Thoracic aorta (tissue), 2 donors: ENCODE results near the gene MDGA2. TPM values are rescaled to one million over a fixed set of nuclear protein-coding genes. Genes with fewer than 3 reads are reported as not detected.
"Not testable (repeated sequence)": the region's sequence is repeated elsewhere in the genome, so short reads cannot be mapped to it uniquely, and the experiment has no call there.

Source experiments
- ATAC-seq: fragments of 150-250 bp; one replicate; pipeline ENCODE4 v1.8.0; 2017; ENCODE audit warnings: low read depth; ENCODE audit not compliant: insufficient number of reproducible peaks, low FRiP score
- DNase-seq: peaks from one replicate; pipeline ENCODE4 v3.0.0-alpha.2; 2020; ENCODE audit warnings: low spot score
- H3K27ac ChIP-seq, 2 donors: fragments of 200-600 bp; sonication (generic); 1 replicate in 1 of 2; 2 replicates in 1 of 2; pipeline ENCODE4 v1.5.1; 2016; ENCODE audit warnings: mild to moderate bottlenecking in 2 of 2, moderate library complexity in 2 of 2
- H3K27me3 ChIP-seq: fragments of 200-600 bp; sonication (generic); replicated peaks from 2 replicates; pipeline ENCODE4 v1.6.0; 2016; ENCODE audit warnings: mild to moderate bottlenecking; ENCODE audit not compliant: insufficient read depth
- H3K36me3 ChIP-seq: fragments of 200-600 bp; sonication (generic); one replicate; pipeline ENCODE4 v1.5.1; 2016
- H3K4me1 ChIP-seq, 2 donors: fragments of 200-600 bp; sonication (generic); 1 replicate in 1 of 2; 2 replicates in 1 of 2; pipeline versions ENCODE4 v1.5.1 to v1.6.0; 2016; ENCODE audit warnings: low read depth in 2 of 2, mild to moderate bottlenecking in 1 of 2; ENCODE audit not compliant: control insufficient read depth in 1 of 2
- H3K4me3 ChIP-seq: fragments of 200-600 bp; sonication (generic); 2 replicates; pipeline ENCODE4 v1.5.1; 2016; ENCODE audit warnings: mild to moderate bottlenecking
- H3K9me3 ChIP-seq: fragments of 200-600 bp; sonication (generic); 2 replicates; pipeline ENCODE4 v1.5.1; 2016
- total RNA-seq, 2 donors: library from RNA; depleted of rRNA; stranded (reverse); fragments of >200 nt; gene quantifications; one replicate each; pipeline versions ENCODE4 v1.1.0 to v1.2.3, GENCODE V29; 2016
- TF ChIP-seq, protein P1 (sequence below): fragments of 200-600 bp; sonication (generic); IDR thresholded peaks from one replicate; pipeline ENCODE4 v1.5.1; 2019; ENCODE audit warnings: antibody characterized with exemption

The MDGA2 gene
- total RNA-seq, 2 donors from 2014 or later, result not detected

DNA sequence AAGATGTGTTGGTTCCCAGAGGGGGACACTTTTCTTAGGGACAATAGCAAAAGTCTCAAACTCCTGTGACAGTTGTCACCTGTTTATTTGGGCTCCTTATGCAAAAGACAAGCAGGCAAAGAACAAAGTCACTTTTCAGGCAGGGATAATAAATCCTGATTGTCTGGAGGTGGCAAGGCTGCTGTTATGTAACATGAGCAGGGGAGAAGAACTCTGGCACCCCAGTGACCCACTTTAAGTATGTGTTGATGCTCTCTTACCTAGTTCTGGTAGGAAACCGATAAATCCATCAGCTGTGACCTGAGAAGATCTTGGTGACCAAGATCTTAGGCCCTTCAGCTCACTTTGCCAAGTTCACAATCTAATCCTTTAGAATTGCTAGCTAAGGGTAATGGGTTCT is 17.4 kb downstream of the MDGA2 start:
- Histone ChIP-seq H3K27ac (no peak overlapping the region), H3K27me3 (no peaks in the 10 kb centered on the region), H3K4me1 (no peaks in the 10 kb centered on the region), H3K4me3 (no peak overlapping the region), H3K9me3 (no peaks in the 10 kb centered on the region), H3K36me3 (no peaks in the 10 kb centered on the region)
- DNase-seq (no peak), ATAC-seq (no peak)
- TF ChIP-seq, protein P1, sequence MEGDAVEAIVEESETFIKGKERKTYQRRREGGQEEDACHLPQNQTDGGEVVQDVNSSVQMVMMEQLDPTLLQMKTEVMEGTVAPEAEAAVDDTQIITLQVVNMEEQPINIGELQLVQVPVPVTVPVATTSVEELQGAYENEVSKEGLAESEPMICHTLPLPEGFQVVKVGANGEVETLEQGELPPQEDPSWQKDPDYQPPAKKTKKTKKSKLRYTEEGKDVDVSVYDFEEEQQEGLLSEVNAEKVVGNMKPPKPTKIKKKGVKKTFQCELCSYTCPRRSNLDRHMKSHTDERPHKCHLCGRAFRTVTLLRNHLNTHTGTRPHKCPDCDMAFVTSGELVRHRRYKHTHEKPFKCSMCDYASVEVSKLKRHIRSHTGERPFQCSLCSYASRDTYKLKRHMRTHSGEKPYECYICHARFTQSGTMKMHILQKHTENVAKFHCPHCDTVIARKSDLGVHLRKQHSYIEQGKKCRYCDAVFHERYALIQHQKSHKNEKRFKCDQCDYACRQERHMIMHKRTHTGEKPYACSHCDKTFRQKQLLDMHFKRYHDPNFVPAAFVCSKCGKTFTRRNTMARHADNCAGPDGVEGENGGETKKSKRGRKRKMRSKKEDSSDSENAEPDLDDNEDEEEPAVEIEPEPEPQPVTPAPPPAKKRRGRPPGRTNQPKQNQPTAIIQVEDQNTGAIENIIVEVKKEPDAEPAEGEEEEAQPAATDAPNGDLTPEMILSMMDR, result no peak

DNA sequence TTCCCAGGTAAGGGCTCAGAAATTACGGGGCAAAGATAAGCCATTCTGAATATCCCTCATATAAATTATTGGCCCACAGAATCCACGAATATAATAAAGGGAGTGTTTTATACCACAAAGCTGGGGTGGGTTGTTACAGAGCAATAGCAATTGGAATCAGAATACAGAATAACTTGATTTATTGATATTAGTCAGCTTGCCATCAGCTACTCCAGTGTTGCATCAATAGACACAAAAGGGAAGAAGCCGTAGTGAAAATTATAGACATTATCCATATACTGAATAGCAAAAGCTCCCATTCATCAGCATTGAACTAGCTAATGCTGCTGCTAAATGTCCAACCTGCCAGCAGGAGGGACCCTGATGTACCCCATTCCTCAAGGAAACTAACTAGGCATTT is 18.3 kb downstream of the MDGA2 start:
- Histone ChIP-seq H3K27me3 (no peaks in the 10 kb centered on the region), H3K36me3 (no peaks in the 10 kb centered on the region), H3K9me3 (no peaks in the 10 kb centered on the region), H3K4me1 (no peaks in the 10 kb centered on the region), H3K4me3 (no peak overlapping the region), H3K27ac (no peak overlapping the region)
- ATAC-seq (no peak), DNase-seq (no peak)
- TF ChIP-seq, protein P1, result no peak

DNA sequence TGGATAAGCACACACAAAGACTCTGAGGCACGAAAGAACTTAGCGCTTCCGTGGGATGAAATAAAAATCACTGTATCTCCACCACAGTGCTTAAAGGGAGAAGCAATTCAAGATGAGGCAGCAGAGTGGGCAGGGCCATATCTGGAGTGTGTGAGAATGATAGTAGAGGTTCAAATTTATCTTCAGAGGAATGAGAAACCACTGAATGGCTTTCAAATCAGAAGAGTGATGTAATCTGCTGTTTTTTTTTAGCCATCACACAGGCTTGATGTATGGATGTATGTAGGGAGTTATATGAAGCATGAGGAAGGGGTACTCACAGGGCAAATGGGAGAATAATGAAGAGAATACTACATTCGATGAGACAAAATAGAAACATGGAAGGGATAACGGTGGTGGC is 24.1 kb downstream of the MDGA2 start:
- H3K9me3 ChIP-seq, result no peaks in the 10 kb centered on the region
- H3K27ac ChIP-seq, result no peak overlapping the region
- DNase-seq, result no peak
- TF ChIP-seq, protein P1, result no peak
- H3K4me3 ChIP-seq, result no peak overlapping the region
- H3K36me3 ChIP-seq, result no peaks in the 10 kb centered on the region
- ATAC-seq, result no peak
- no peaks in the 10 kb centered on the region for H3K4me1 ChIP-seq
- H3K27me3 ChIP-seq, result no peaks in the 10 kb centered on the region

DNA sequence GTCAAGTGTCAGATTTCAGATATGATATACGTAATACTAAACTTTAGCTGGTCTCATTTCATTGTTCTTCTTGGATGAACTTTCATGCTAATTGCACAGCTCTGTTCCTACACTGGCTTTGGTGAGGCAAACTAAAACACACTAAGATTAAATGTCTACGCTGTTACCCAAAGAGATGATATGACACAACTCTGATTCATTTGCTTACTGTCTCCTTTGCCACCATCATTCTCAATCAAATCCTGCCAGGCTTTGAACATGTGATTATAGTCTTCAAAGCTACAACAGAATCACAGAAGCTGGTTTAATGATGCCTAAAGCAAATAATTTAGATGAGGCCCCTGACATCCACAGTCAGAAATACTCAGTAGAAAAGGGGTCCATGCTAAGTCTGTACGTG is 37.7 kb downstream of the MDGA2 start:
- H3K36me3 ChIP-seq, result no peaks in the 10 kb centered on the region
- no peak for ATAC-seq

DNA sequence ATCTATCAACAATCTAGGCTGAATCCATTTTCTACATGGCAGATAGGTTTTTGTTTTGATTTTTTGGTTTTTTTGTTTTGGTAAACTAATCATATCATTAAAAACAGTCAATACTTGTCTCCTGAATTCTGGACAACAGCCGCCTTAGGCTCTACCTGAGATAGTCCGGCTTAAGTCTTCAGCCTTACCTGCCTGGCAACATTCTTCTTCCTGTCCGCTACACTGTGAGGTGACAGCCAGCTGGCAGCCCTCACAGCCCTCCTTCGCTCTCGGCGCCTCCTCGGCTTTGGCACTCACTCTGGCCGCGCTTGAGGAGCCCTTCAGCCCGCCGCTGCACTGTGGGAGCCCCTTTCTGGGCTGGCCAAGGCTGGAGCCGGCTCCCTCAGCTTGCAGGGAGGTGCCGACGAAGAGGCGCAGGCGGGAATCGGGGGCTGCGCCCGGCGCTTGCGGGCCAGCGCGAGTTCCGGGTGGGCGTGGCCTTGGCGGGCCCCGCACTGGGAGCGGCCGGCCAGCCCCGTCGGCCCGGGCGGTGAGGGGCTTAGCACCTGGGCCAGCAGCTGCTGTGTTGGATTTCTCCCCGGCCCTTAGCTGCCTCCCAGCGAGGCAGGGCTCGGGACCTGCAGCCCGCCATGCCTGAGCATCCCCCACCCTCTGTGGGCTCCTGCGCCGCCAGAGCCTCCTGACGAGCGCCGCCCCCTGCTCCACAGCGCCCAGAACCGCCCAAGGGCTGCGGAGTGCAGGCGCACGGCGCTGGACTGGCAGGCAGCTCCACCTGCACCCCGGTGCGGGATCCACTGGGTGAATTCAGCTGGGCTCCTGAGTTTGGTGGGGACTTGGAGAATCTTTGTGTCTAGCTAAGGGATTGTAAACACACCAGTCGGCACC is 49.0 kb downstream of the MDGA2 start:
- TF ChIP-seq, protein P1, result no peak
- H3K27ac ChIP-seq, result no peak overlapping the region
- H3K27me3 ChIP-seq, result no peaks in the 10 kb centered on the region
- no peaks in the 10 kb centered on the region for H3K9me3 ChIP-seq
- no peaks in the 10 kb centered on the region for H3K36me3 ChIP-seq
- DNase-seq, result no peak
- no peaks in the 10 kb centered on the region for H3K4me1 ChIP-seq
- no peak for ATAC-seq
- no peak overlapping the region for H3K4me3 ChIP-seq

More for the DNA sequence above, 37.7 kb downstream of the MDGA2 start:
- Histone ChIP-seq H3K27me3 (no peaks in the 10 kb centered on the region), H3K4me1 (no peaks in the 10 kb centered on the region), H3K27ac (no peak overlapping the region), H3K9me3 (no peaks in the 10 kb centered on the region), H3K4me3 (no peak overlapping the region)
- no peak for DNase-seq
- TF ChIP-seq, protein P1, result no peak

DNA sequence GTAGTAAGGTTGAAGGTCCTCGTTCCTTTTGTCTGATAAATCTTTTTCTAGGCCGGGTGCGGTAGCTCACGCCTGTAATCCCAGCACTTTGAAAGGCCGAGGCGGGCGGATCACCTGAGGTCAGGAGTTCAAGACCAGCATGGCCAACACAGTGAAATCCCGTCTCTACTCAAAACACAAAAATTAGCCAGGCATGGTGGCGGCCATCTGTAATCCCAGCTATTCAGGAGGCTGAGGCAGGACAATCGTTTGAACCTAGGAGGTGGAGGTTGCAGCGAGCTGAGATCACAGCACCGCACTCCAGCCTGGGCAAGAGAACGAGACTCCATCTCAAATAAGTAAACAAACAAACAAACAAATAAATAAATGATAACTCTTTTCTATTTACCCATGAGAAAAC is 51.3 kb downstream of the MDGA2 start:
- not testable (repeated sequence) for DNase-seq

More for the DNA sequence above, 51.3 kb downstream of the MDGA2 start:
- not testable (repeated sequence) for ATAC-seq, H3K4me1 ChIP-seq, H3K27me3 ChIP-seq, H3K4me3 ChIP-seq, H3K27ac ChIP-seq, H3K9me3 ChIP-seq, H3K36me3 ChIP-seq
